ENCODE data around the gene ZNHIT2. TPM values are rescaled to one million over a fixed set of nuclear protein-coding genes. Genes with fewer than 3 reads are reported as not detected.

The ZNHIT2 gene
- total and polyA plus RNA-seq, 2 of the 13 experiments (the other 11 are each of a cell fraction or from before 2014, with no cell fraction given) = 1.1 to 6.5 TPM

DNA sequence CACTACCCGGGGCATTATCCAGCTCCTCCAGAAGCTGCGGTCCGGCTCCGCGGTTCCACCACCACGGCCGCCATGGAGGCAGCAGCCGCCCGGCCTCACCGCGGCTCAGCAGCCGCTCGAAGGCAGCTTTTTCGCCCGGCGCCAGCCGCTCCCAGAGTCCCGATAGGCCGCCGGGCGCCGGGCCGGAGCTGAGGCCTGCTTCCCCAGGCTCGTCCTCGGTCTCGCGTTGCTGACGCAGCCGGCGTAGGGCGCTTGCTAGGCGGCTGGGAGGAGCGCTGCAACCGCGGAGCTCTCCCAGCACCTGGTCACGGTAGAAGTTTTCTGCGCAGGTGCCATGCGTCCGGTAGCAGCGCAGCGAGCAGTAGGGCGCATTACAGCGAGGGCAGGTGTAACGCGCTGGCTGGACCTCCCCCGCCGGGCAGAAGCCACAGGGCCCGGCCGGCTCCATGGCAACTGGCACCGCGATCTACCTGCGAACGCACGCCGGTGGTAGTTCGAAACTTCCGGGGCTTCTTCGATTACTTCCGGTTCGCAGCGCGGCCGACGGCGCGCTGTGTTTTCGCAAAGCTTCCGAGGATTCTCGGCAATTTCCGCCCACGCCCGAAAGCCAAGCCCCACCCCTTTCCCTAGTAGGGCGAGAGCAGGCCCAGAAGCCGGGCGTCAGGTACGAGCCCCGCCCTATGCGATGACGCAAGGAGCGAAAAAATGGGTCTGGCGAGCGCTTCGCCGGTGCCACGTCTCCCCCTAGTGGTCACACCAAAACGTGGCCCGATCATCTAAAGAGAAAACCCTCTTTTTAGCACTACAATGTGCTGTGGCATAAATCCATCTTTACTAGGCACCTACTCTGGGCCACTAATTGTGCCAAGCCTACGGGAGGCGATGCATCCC is at the start of gene ZNHIT2 (continued):
- TF ChIP-seq, protein P1, sequence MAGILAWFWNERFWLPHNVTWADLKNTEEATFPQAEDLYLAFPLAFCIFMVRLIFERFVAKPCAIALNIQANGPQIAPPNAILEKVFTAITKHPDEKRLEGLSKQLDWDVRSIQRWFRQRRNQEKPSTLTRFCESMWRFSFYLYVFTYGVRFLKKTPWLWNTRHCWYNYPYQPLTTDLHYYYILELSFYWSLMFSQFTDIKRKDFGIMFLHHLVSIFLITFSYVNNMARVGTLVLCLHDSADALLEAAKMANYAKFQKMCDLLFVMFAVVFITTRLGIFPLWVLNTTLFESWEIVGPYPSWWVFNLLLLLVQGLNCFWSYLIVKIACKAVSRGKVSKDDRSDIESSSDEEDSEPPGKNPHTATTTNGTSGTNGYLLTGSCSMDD (CRISPR knock-in tag; IDR thresholded peaks at IDR 0.05) = no peak
- TF ChIP-seq NPAS2 (CRISPR knock-in tag; IDR thresholded peaks at IDR 0.05; ENCODE audit: borderline replicate concordance) (no peak), KDM4B (CRISPR knock-in tag; IDR thresholded peaks at IDR 0.05) (no peak), POLR2A (IDR thresholded peaks at IDR 0.05; ENCODE audit: insufficient read depth in 1 of 2, low read depth in 2 of 2, low read length in 2 of 2) (peak in 1 of 2 experiments; percentile 87; a peak in 2 of 4 replicates), SMARCE1 (IDR thresholded peaks at IDR 0.05; ENCODE audit: borderline replicate concordance) (no peak), SYNCRIP (IDR thresholded peaks at IDR 0.05; ENCODE audit: insufficient read depth, low read depth, low read length) (no peak), NCOA1 (CRISPR knock-in tag; IDR thresholded peaks at IDR 0.05) (no peak), SALL1 (CRISPR knock-in tag; IDR thresholded peaks at IDR 0.05) (peak; percentile 88), MAFK (conservative IDR thresholded peaks at IDR 0.05 in 1 of 2, IDR thresholded peaks at IDR 0.05 in 1 of 2; ENCODE audit: low read length in 2 of 2) (no peak), CBX5 (CRISPR knock-in tag; IDR thresholded peaks at IDR 0.05; ENCODE audit: borderline replicate concordance) (no peak), IKZF4 (CRISPR knock-in tag; IDR thresholded peaks at IDR 0.05; ENCODE audit: borderline replicate concordance, low read depth, not compliant biosample characterization) (no peak), HNRNPK (IDR thresholded peaks at IDR 0.05; ENCODE audit: low read depth, low read length, poor library complexity, severe bottlenecking) (peak; percentile 55), ZNF605 (CRISPR knock-in tag; IDR thresholded peaks at IDR 0.05) (peak; percentile 67), NCOA5 (CRISPR knock-in tag; IDR thresholded peaks at IDR 0.05) (peak; percentile 69; the same call in 1 of the 2 replicates), BCL6 (CRISPR knock-in tag; IDR thresholded peaks at IDR 0.05) (peak; percentile 19; the same call in 1 of the 2 replicates), ZFP37 (CRISPR knock-in tag; IDR thresholded peaks at IDR 0.05; ENCODE audit: borderline replicate concordance) (no peak), HNF4G (IDR thresholded peaks at IDR 0.05; ENCODE audit: borderline replicate concordance, low read depth, low read length) (peak; percentile 65; the same call in 1 of the 2 replicates), HNF4G (CRISPR knock-in tag; IDR thresholded peaks at IDR 0.05; ENCODE audit: borderline replicate concordance, low read depth) (no peak)
- TF ChIP-seq, protein P2, sequence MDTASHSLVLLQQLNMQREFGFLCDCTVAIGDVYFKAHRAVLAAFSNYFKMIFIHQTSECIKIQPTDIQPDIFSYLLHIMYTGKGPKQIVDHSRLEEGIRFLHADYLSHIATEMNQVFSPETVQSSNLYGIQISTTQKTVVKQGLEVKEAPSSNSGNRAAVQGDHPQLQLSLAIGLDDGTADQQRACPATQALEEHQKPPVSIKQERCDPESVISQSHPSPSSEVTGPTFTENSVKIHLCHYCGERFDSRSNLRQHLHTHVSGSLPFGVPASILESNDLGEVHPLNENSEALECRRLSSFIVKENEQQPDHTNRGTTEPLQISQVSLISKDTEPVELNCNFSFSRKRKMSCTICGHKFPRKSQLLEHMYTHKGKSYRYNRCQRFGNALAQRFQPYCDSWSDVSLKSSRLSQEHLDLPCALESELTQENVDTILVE (CRISPR knock-in tag; IDR thresholded peaks at IDR 0.05) = no peak; the same call in 1 of the 2 replicates
- TF ChIP-seq, protein P3, sequence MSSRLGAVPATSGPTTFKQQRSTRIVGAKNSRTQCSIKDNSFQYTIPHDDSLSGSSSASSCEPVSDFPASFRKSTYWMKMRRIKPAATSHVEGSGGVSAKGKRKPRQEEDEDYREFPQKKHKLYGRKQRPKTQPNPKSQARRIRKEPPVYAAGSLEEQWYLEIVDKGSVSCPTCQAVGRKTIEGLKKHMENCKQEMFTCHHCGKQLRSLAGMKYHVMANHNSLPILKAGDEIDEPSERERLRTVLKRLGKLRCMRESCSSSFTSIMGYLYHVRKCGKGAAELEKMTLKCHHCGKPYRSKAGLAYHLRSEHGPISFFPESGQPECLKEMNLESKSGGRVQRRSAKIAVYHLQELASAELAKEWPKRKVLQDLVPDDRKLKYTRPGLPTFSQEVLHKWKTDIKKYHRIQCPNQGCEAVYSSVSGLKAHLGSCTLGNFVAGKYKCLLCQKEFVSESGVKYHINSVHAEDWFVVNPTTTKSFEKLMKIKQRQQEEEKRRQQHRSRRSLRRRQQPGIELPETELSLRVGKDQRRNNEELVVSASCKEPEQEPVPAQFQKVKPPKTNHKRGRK (CRISPR knock-in tag; IDR thresholded peaks at IDR 0.05) = no peak
- TF ChIP-seq, protein P4, sequence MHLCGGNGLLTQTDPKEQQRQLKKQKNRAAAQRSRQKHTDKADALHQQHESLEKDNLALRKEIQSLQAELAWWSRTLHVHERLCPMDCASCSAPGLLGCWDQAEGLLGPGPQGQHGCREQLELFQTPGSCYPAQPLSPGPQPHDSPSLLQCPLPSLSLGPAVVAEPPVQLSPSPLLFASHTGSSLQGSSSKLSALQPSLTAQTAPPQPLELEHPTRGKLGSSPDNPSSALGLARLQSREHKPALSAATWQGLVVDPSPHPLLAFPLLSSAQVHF (CRISPR knock-in tag; IDR thresholded peaks at IDR 0.05) = no peak
- TF ChIP-seq, protein P5, sequence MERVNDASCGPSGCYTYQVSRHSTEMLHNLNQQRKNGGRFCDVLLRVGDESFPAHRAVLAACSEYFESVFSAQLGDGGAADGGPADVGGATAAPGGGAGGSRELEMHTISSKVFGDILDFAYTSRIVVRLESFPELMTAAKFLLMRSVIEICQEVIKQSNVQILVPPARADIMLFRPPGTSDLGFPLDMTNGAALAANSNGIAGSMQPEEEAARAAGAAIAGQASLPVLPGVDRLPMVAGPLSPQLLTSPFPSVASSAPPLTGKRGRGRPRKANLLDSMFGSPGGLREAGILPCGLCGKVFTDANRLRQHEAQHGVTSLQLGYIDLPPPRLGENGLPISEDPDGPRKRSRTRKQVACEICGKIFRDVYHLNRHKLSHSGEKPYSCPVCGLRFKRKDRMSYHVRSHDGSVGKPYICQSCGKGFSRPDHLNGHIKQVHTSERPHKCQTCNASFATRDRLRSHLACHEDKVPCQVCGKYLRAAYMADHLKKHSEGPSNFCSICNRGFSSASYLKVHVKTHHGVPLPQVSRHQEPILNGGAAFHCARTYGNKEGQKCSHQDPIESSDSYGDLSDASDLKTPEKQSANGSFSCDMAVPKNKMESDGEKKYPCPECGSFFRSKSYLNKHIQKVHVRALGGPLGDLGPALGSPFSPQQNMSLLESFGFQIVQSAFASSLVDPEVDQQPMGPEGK (CRISPR knock-in tag; IDR thresholded peaks at IDR 0.05) = peak; percentile 72
